Measurements from ENCODE around the gene IHH.

IHH gene

DNA sequence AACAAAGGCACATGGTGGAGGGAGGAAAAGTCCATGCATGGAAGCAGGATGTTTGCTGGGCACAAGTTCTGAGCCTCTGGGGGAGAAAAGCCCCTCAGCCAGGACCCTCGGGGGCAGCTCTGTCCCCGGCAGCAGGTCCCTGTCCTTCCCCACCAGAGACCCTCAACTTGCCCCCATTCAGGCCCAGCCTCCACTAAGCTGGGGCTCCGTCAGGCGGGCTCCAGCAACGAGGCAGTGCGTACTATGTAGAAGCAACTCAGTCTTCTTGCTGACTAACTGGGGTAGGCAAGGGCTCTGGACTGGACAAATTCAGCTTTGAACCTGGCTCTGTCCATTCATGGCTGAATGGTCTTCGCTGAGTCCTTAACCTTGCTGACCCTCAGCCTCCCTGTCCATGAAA is 42.4 kb downstream of the IHH start:
- no peak for DNase-seq

GRCh38 chr2:219017201-219017931 is 43.4 kb downstream of the IHH start:
- no peak for DNase-seq

GRCh38 chr2:219016721-219017120 is 44.0 kb downstream of the IHH start:
- no peak for DNase-seq

GRCh38 chr2:219010873-219011272 is 49.8 kb downstream of the IHH start:
- DNase-seq: no peak

DNA sequence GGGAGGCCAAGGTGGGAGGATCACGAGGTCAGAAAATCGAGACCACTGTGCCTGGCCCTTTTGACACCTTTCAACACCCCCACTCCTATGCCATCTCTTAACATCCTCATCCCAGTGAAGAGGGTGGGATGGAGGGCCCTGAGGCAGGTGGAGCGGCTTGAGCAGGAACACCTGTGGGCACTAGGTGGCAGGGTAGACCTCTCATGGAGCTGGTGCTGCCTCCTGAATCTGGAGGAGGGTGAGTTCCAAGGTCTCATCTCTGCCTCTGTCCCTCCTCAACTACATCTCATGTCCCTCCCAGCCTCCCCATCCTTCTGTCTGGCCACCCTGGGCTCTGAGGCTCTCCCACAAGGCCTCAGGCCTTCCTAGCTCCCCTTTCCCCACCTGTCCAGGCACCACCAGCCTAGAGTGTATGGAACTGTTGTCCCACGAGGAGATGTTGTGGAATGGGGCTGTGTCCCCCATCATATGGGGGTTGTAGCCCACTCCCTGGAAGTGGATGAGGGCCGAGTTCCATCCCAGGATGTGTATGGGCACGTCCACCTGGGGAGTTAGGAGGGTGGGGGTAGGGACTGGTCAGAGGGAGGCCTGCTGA is 50.5 kb downstream of the IHH start:
- no peak for DNase-seq

DNA sequence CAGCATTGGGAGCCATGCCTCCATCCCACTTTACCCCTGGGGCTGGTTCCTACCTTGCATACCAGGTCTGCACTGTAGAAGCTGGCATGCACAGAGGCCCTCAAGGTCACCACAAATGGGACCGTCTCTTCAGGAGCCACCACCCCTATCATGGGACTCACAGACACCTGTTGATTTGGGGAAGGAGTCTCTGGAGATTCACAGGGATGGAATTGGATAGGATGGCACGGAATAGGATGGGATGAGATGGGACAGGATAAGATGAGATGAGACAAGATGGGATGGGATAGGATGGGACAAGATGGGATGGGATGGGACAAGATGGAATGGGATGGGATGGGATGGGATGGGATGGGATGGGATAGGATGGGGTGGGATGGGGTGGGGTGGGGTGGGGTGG is 51.4 kb downstream of the IHH start:
- DNase-seq: no peak
